Gastroesophageal sphincter (tissue), 3 donors: ENCODE measurements around the gene ZNF57.

Experiments used
- EP300 ChIP-seq: sonication (generic); formaldehyde crosslinking; IDR thresholded peaks from one replicate; pipeline ENCODE4 v1.6.1; 2017; ENCODE audit warnings: antibody characterized with exemption, mild to moderate bottlenecking
- POLR2AphosphoS5 ChIP-seq: sonication (generic); formaldehyde crosslinking; IDR thresholded peaks from one replicate; pipeline ENCODE4 v1.6.1; 2017; ENCODE audit warnings: antibody characterized with exemption
- TF ChIP-seq, protein P1 (sequence below), 4 experiments: fragments of 200-600 bp in 2 of 4; fragments of 450-650 bp in 2 of 4; sonication (generic) in 1 of 4; IDR thresholded peaks; one replicate each; pipeline ENCODE4 v1.5.1; 2017 to 2019; ENCODE audit warnings: antibody characterized with exemption in 4 of 4, mild to moderate bottlenecking in 2 of 4, moderate library complexity in 2 of 4

DNA sequence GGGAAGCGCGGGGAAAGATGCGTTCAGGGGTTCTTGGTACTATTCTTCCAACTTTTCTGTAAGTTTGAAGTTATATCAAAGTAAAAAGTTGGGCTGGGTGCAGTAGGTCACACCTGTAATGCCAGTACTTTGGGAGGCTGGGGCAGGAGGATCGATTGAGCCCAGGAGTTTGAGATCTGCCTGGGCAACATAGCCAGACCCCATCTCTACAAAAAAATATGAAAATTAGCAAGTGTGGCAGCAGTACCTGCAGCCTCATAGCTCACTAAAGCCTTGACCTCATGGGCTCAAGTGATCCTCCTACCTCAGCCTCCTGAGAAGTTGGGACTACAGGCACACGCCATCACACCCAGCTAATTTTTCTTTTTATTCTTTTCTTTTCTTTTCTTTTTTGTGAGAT is 56.4 kb downstream of the ZNF57 start:
- TF ChIP-seq, protein P1, sequence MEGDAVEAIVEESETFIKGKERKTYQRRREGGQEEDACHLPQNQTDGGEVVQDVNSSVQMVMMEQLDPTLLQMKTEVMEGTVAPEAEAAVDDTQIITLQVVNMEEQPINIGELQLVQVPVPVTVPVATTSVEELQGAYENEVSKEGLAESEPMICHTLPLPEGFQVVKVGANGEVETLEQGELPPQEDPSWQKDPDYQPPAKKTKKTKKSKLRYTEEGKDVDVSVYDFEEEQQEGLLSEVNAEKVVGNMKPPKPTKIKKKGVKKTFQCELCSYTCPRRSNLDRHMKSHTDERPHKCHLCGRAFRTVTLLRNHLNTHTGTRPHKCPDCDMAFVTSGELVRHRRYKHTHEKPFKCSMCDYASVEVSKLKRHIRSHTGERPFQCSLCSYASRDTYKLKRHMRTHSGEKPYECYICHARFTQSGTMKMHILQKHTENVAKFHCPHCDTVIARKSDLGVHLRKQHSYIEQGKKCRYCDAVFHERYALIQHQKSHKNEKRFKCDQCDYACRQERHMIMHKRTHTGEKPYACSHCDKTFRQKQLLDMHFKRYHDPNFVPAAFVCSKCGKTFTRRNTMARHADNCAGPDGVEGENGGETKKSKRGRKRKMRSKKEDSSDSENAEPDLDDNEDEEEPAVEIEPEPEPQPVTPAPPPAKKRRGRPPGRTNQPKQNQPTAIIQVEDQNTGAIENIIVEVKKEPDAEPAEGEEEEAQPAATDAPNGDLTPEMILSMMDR (IDR thresholded peaks at IDR 0.05), result no peak
- TF ChIP-seq EP300 (no peak), POLR2AphosphoS5 (no peak)
